Loucy (cell line): ENCODE results near the gene AFF3.

Experiments
- EZH2phosphoT487 ChIP-seq: fragments of 200-600 bp; IDR thresholded peaks from 2 replicates; pipeline ENCODE4 v1.6.1; 2018; ENCODE audit warnings: antibody characterized with exemption, mild to moderate bottlenecking, moderate library complexity, borderline replicate concordance
- TF ChIP-seq, protein P1 (sequence below): fragments of 200-600 bp; sonication (generic); conservative IDR thresholded peaks from 2 replicates; pipeline ENCODE4 v1.5.1; 2014; ENCODE audit warnings: mild to moderate bottlenecking, antibody characterized with exemption, low read length

DNA sequence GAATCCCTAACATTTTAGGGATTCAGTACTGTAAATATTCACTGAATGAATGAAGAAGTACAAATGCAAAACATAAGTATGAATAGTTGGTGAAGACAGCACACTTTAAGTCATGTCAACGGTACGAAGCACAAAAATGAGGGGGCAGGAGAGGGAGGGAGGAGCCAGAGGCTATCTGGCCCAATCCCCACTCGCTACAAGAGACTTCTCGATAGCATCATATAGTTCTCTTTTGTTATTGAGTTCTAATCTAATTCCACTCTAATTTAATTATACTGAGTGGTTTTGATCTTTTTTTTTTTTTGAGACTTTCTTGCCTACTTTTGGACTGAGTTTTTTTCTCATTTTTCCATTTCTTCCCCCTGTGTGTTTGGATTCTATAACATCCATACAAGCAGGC lies 500.4 kb downstream of the AFF3 start:
- TF ChIP-seq, protein P1, sequence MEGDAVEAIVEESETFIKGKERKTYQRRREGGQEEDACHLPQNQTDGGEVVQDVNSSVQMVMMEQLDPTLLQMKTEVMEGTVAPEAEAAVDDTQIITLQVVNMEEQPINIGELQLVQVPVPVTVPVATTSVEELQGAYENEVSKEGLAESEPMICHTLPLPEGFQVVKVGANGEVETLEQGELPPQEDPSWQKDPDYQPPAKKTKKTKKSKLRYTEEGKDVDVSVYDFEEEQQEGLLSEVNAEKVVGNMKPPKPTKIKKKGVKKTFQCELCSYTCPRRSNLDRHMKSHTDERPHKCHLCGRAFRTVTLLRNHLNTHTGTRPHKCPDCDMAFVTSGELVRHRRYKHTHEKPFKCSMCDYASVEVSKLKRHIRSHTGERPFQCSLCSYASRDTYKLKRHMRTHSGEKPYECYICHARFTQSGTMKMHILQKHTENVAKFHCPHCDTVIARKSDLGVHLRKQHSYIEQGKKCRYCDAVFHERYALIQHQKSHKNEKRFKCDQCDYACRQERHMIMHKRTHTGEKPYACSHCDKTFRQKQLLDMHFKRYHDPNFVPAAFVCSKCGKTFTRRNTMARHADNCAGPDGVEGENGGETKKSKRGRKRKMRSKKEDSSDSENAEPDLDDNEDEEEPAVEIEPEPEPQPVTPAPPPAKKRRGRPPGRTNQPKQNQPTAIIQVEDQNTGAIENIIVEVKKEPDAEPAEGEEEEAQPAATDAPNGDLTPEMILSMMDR, result no peak
- no peak for TF ChIP-seq EZH2phosphoT487
